HepG2 (cell line): Measurements from ENCODE around the gene PEX7. TPM values are rescaled to one million over a fixed set of nuclear protein-coding genes. Genes with fewer than 3 reads are reported as not detected.

Experiments
- DMAP1 ChIP-seq: IDR thresholded peaks from 2 replicates; pipeline ENCODE4 v1.6.1; 2016
- KLF12 ChIP-seq: sonication (generic); formaldehyde crosslinking; IDR thresholded peaks from 2 replicates; pipeline ENCODE4 v1.4.0; 2020; ENCODE audit warnings: missing genetic modification reagents, borderline replicate concordance
- ZNF674 ChIP-seq: sonication (generic); formaldehyde crosslinking; IDR thresholded peaks from 2 replicates; pipeline ENCODE4 v1.5.0; 2020; ENCODE audit warnings: low read depth, mild to moderate bottlenecking, missing genetic modification reagents
- polyA plus RNA-seq, 8 experiments: library from polyadenylated mRNA; depleted of rRNA in 3 of 8; stranded (reverse) in 7 of 8; unstranded in 1 of 8; fragments of >200 nt; fragmentation: Illumina TruSeq in 4 of 8; extraction: Trizol in 4 of 8; gene quantifications; 2 replicates each; pipeline versions ENCODE4 v1.2.1 to v1.2.3, GENCODE V29; 2011 to 2016; ENCODE audit warnings: low read depth in 4 of 8, missing spikeins in 1 of 8, mixed read lengths in 1 of 8; ENCODE audit not compliant: insufficient read depth in 1 of 8
- total RNA-seq, 5 experiments: library from RNA; depleted of rRNA; stranded (reverse); fragments of >200 nt; fragmentation: Illumina TruSeq; extraction: Trizol; gene quantifications; 2 replicates each; pipeline ENCODE4 v1.2.3, GENCODE V29; 2016; ENCODE audit warnings: low read depth in 1 of 5
- TF ChIP-seq, protein P1 (sequence below): sonication (generic); formaldehyde crosslinking; IDR thresholded peaks from 2 replicates; pipeline ENCODE4 v1.4.0; 2020; ENCODE audit warnings: mild to moderate bottlenecking, missing genetic modification reagents
- TF ChIP-seq, protein P2 (sequence below): sonication (generic); formaldehyde crosslinking; IDR thresholded peaks from 2 replicates; pipeline ENCODE4 v1.4.0; 2020; ENCODE audit warnings: missing genetic modification reagents, borderline replicate concordance
- TF ChIP-seq, protein P3 (sequence below): sonication (generic); formaldehyde crosslinking; IDR thresholded peaks from 2 replicates; pipeline ENCODE4 v1.5.0; 2020; ENCODE audit warnings: missing genetic modification reagents, mild to moderate bottlenecking, borderline replicate concordance

The PEX7 gene
- total and polyA plus RNA-seq, 2 of the 13 experiments (the other 11 are each of a cell fraction or from before 2014, with no cell fraction given): 0.04 to 0.53 TPM

DNA sequence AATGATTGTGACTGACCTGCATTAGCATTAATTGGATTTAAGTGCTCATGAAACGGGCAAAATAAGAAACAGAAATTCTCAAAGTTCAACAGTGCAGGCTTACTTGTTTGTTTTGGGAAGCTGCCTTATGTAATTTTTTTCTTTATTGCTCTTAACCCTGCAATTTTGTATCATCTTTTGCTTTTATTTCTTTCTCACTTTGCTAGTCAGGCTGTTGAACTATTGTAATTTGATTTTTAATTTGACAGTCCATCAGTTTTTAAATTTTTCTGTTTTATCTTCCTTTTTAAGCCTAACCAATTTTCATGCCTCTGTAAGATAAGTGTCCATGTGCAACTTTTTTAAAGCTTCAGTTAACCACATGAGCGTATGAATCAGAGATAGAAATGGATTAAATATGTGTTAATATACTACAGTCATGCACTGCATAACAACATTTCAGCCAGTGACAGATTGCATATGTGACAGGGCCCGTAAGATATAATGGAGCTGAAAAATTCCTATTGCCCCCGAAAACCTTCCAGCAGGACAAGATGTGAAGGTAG is 44.6 kb downstream of the PEX7 start (continued):
- TF ChIP-seq, protein P1, sequence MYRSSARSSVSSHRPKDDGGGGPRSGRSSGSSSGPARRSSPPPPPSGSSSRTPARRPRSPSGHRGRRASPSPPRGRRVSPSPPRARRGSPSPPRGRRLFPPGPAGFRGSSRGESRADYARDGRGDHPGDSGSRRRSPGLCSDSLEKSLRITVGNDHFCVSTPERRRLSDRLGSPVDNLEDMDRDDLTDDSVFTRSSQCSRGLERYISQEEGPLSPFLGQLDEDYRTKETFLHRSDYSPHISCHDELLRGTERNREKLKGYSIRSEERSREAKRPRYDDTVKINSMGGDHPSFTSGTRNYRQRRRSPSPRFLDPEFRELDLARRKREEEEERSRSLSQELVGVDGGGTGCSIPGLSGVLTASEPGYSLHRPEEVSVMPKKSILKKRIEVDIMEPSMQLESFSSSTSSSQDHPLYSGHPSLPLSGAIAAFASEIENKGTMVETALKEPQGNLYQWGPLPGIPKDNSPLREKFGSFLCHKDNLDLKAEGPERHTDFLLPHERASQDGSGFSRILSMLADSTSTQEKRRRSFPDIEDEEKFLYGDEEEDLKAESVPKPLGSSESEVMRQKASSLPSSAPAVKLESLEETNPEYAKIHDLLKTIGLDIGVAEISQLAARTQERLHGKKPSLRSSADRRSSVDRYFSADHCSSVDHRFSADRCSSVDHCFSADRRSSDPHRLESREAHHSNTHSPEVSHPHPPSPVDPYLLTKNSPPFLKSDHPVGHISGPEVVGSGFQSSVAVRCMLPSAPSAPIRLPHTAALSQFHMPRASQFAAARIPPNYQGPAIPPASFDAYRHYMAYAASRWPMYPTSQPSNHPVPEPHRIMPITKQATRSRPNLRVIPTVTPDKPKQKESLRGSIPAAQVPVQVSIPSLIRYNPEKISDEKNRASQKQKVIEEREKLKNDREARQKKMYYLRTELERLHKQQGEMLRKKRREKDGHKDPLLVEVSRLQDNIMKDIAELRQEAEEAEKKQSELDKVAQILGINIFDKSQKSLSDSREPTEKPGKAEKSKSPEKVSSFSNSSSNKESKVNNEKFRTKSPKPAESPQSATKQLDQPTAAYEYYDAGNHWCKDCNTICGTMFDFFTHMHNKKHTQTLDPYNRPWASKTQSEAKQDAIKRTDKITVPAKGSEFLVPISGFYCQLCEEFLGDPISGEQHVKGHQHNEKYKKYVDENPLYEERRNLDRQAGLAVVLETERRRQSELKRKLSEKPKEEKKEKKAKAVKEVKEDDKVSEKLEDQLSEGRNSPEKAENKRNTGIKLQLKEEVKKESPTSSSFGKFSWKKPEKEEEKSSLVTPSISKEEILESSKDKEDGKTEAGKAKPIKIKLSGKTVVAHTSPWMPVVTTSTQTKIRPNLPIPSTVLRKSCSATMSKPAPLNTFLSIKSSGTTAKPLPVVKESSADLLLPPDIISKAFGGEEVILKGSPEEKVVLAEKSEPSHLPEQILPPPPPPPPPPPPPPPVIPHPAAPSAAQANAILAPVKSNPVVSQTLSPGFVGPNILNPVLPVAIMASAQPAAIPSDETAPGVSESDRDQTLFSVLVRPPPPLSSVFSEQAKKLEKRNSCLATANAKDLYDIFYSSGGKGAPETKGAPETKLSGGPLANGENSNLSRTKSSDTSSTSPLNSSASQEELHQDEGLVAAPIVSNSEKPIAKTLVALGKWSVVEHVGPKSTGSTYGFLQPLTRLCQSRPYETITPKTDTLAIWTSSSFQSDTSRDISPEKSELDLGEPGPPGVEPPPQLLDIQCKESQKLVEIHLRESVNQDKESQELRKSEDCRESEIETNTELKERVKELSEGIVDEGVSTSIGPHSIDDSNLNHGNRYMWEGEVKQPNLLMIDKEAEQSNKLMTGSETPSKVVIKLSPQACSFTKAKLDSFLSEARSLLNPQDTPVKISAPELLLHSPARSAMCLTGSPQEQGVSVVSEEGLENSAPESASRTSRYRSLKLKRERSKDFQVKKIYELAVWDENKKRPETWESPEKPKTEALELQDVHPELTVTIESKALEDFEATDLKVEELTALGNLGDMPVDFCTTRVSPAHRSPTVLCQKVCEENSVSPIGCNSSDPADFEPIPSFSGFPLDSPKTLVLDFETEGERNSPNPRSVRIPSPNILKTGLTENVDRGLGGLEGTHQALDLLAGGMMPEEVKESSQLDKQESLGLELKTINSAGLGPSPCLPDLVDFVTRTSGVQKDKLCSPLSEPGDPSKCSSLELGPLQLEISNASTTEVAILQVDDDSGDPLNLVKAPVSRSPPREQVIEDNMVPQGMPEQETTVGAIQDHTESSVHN (CRISPR knock-in tag): no peak
- no peak for TF ChIP-seq ZNF674 (CRISPR knock-in tag)
- TF ChIP-seq, protein P2, sequence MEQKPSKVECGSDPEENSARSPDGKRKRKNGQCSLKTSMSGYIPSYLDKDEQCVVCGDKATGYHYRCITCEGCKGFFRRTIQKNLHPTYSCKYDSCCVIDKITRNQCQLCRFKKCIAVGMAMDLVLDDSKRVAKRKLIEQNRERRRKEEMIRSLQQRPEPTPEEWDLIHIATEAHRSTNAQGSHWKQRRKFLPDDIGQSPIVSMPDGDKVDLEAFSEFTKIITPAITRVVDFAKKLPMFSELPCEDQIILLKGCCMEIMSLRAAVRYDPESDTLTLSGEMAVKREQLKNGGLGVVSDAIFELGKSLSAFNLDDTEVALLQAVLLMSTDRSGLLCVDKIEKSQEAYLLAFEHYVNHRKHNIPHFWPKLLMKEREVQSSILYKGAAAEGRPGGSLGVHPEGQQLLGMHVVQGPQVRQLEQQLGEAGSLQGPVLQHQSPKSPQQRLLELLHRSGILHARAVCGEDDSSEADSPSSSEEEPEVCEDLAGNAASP (CRISPR knock-in tag): no peak
- TF ChIP-seq KLF12: no peak
- TF ChIP-seq DMAP1 (CRISPR knock-in tag): no peak
- TF ChIP-seq, protein P3, sequence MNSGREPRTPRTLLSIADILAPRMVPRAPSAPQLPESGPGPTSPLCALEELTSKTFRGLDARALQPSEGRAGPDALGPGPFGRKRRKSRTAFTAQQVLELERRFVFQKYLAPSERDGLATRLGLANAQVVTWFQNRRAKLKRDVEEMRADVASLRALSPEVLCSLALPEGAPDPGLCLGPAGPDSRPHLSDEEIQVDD: no peak
